Cardiac ventricle fibroblast (primary cell): ENCODE results near the gene PCK2. TPM values are rescaled to one million over a fixed set of nuclear protein-coding genes. Genes with fewer than 3 reads are reported as not detected.

Experiments used
- total RNA-seq: library from RNA; depleted of rRNA; stranded (reverse); fragments of >200 nt; gene quantifications from 2 replicates; pipeline ENCODE4 v1.2.3, GENCODE V29; 2015

PCK2 gene
- 8.2 and 11.6 TPM in 2 replicates for total RNA-seq

GRCh38 chr14:24093901-24094840 lies at the start of gene PCK2:
PCK2 (plus strand) TSS chr14:24094311; CDS start chr14:24094406, 95 bp downstream.

GRCh38 chr14:24051789-24052655 lies 42.1 kb upstream of the PCK2 start, which contains the start of gene CARMIL3:
CARMIL3 (plus strand) TSS chr14:24052009; CDS start chr14:24052154, 145 bp downstream.

GRCh38 chr14:24071144-24071697 lies 22.9 kb upstream of the PCK2 start, which contains the start of gene CPNE6:
CPNE6 (plus strand) TSS chr14:24071562; CDS start chr14:24072937, 1,375 bp downstream.

GRCh38 chr14:24114532-24115421 lies 20.7 kb downstream of the PCK2 start, which contains the start of the genes DCAF11 and NRL:
DCAF11 (plus strand) TSS chr14:24114777; CDS start chr14:24115595, 818 bp downstream.
NRL (minus strand) TSS chr14:24114949; CDS start chr14:24082848, 32,101 bp downstream.

GRCh38 chr14:24130380-24130716 lies 36.2 kb downstream of the PCK2 start, which contains the start of gene FITM1:
FITM1 (plus strand) TSS chr14:24130659; CDS start chr14:24131564, 905 bp downstream.

GRCh38 chr14:24135834-24136683 lies 41.9 kb downstream of the PCK2 start, which contains the start of gene PSME1:
PSME1 (plus strand) TSS chr14:24136194; CDS start chr14:24136263, 69 bp downstream.

GRCh38 chr14:24141097-24141880 lies 47.2 kb downstream of the PCK2 start, which contains the start of gene EMC9:
EMC9 (minus strand) TSS chr14:24141591; CDS start chr14:24141304, 287 bp downstream.

GRCh38 chr14:24146453-24146977 lies 52.4 kb downstream of the PCK2 start, which contains the start of gene PSME2:
PSME2 (minus strand) TSS chr14:24146610; CDS start chr14:24146581, 29 bp downstream.

GRCh38 chr14:24146978-24147760 lies 53.1 kb downstream of the PCK2 start, which contains the start of gene RNF31:
RNF31 (plus strand) TSS chr14:24147498; CDS start chr14:24147699, 201 bp downstream.

Other genes with a start within 250 kb of the PCK2 start
- 46.2 and 53.2 TPM in 2 replicates for gene DHRS4, start 140.5 kb upstream of the PCK2 start, total RNA-seq
- 8.2 and 13.2 TPM in 2 replicates for gene DHRS4L2, start 105.4 kb upstream of the PCK2 start, total RNA-seq
- not detected in 2 replicates for gene CARMIL3, start 42.3 kb upstream of the PCK2 start, total RNA-seq
- gene CPNE6, start 22.7 kb upstream of the PCK2 start, total RNA-seq = not detected in 2 replicates
- 41.8 and 49.5 TPM in 2 replicates for gene DCAF11, start 20.5 kb downstream of the PCK2 start, total RNA-seq
- gene NRL, start 20.6 kb downstream of the PCK2 start, total RNA-seq = 0.73 and 0.75 TPM in 2 replicates
- 0.20 TPM in 1 of 2 replicates, not detected in the other for gene FITM1, start 36.3 kb downstream of the PCK2 start, total RNA-seq
- gene PSME1, start 41.9 kb downstream of the PCK2 start, total RNA-seq = 123 and 136 TPM in 2 replicates
- 8.3 and 10.2 TPM in 2 replicates for gene EMC9, start 47.3 kb downstream of the PCK2 start, total RNA-seq
- 52.9 and 82.8 TPM in 2 replicates for gene PSME2, start 52.3 kb downstream of the PCK2 start, total RNA-seq
- gene RNF31, start 53.2 kb downstream of the PCK2 start, total RNA-seq = 50.1 and 66.3 TPM in 2 replicates
- 30.3 and 35.5 TPM in 2 replicates for gene IRF9, start 67.0 kb downstream of the PCK2 start, total RNA-seq
- gene REC8, start 77.8 kb downstream of the PCK2 start, total RNA-seq = 0.25 and 1.1 TPM in 2 replicates
- 33.4 and 39.3 TPM in 2 replicates for gene IPO4, start 94.5 kb downstream of the PCK2 start, total RNA-seq
- gene TM9SF1, start 101.1 kb downstream of the PCK2 start, total RNA-seq = 73.6 and 75.1 TPM in 2 replicates
- gene TSSK4, start 111.4 kb downstream of the PCK2 start, total RNA-seq = not detected in 2 replicates
- 31.4 and 43.9 TPM in 2 replicates for gene CHMP4A, start 119.2 kb downstream of the PCK2 start, total RNA-seq
- 10.2 and 11.2 TPM in 2 replicates for gene MDP1, start 121.8 kb downstream of the PCK2 start, total RNA-seq
- 96.5 and 125 TPM in 2 replicates for gene NEDD8, start 138.1 kb downstream of the PCK2 start, total RNA-seq
- 49.8 and 65.4 TPM in 2 replicates for gene GMPR2, start 138.6 kb downstream of the PCK2 start, total RNA-seq
- gene TINF2, start 148.3 kb downstream of the PCK2 start, total RNA-seq = 22.0 and 32.4 TPM in 2 replicates
- 0.06 and 0.73 TPM in 2 replicates for gene TGM1, start 168.9 kb downstream of the PCK2 start, total RNA-seq
- 13.7 and 17.5 TPM in 2 replicates for gene RABGGTA, start 177.3 kb downstream of the PCK2 start, total RNA-seq
- gene DHRS1, start 205.5 kb downstream of the PCK2 start, total RNA-seq = 10.7 and 26.9 TPM in 2 replicates
- gene NOP9, start 205.5 kb downstream of the PCK2 start, total RNA-seq = 9.2 and 9.9 TPM in 2 replicates
- gene CIDEB, start 213.7 kb downstream of the PCK2 start, total RNA-seq = 1.7 and 1.8 TPM in 2 replicates
- 1.9 and 2.6 TPM in 2 replicates for gene LTB4R2, start 215.8 kb downstream of the PCK2 start, total RNA-seq
- gene LTB4R, start 217.2 kb downstream of the PCK2 start, total RNA-seq = 0.59 and 1.1 TPM in 2 replicates
- gene ADCY4, start 240.8 kb downstream of the PCK2 start, total RNA-seq = 0.94 and 2.1 TPM in 2 replicates
- gene RIPK3, start 245.7 kb downstream of the PCK2 start, total RNA-seq = 1.1 and 2.2 TPM in 2 replicates